Suprapubic skin (tissue), 4 donors: ENCODE results near the gene NUP155. TPM values are rescaled to one million over a fixed set of nuclear protein-coding genes. Genes with fewer than 3 reads are reported as not detected.

Source experiments
- DNase-seq, 2 donors: peaks; one replicate each; pipeline ENCODE4 v3.0.0-alpha.2; 2019; ENCODE audit warnings: low spot score in 2 of 2
- H3K27ac ChIP-seq: fragments of 200-600 bp; sonication (generic); one replicate; pipeline ENCODE4 v1.5.1; 2019
- H3K27me3 ChIP-seq: fragments of 200-600 bp; sonication (generic); one replicate; pipeline ENCODE4 v1.5.1; 2019
- H3K36me3 ChIP-seq: fragments of 200-600 bp; sonication (generic); one replicate; pipeline ENCODE4 v1.5.1; 2019
- H3K4me1 ChIP-seq: fragments of 200-600 bp; sonication (generic); one replicate; pipeline ENCODE4 v1.5.1; 2019
- H3K4me3 ChIP-seq: fragments of 200-600 bp; sonication (generic); one replicate; pipeline ENCODE4 v1.5.1; 2019; ENCODE audit warnings: mild to moderate bottlenecking
- H3K9me3 ChIP-seq: fragments of 200-600 bp; sonication (generic); one replicate; pipeline ENCODE4 v1.5.1; 2019
- CTCF ChIP-seq, 2 donors: fragments of 200-600 bp in 1 of 2; fragments of 450-650 bp in 1 of 2; sonication (generic) in 1 of 2; IDR thresholded peaks; one replicate each; pipeline ENCODE4 v1.5.1; 2016 to 2019; ENCODE audit warnings: antibody characterized with exemption in 2 of 2, mild to moderate bottlenecking in 1 of 2, moderate library complexity in 1 of 2
- EP300 ChIP-seq: sonication (generic); formaldehyde crosslinking; IDR thresholded peaks from one replicate; pipeline ENCODE4 v1.6.1; 2017; ENCODE audit warnings: antibody characterized with exemption
- POLR2A ChIP-seq, 2 donors: fragments of 450-650 bp; IDR thresholded peaks; one replicate each; pipeline ENCODE4 v1.6.1; 2017; ENCODE audit warnings: antibody characterized with exemption in 2 of 2, mild to moderate bottlenecking in 2 of 2, moderate library complexity in 2 of 2
- POLR2AphosphoS5 ChIP-seq, 3 donors: sonication (generic); formaldehyde crosslinking; IDR thresholded peaks; one replicate each; pipeline ENCODE4 v1.6.1; 2017; ENCODE audit warnings: antibody characterized with exemption in 3 of 3
- WGBS: methylation state at CpG from one replicate; pipeline ENCODE4 v1.1.5; 2018; 5-methylcytosine and 5-hydroxymethylcytosine counted together
- total RNA-seq, 4 donors: library from RNA; depleted of rRNA; stranded (reverse); fragments of >200 nt; gene quantifications; one replicate each; pipeline ENCODE4 v1.1.0, GENCODE V29; 2016

Gene NUP155
- total RNA-seq, 4 donors from 2014 or later: 17.2 to 31.9 (median 21.3) TPM

GRCh38 chr5:37249815-37250164, 121.1 kb downstream of the NUP155 start:
- 74% methylated on average over 10 of the region's 10 CpGs for WGBS
- H3K27ac ChIP-seq: peak overlapping the region; percentile 89
- H3K4me3 ChIP-seq: peak overlapping the region; percentile 83
- peaks cover 24% of the 10 kb centered on the region for H3K4me1 ChIP-seq
- no peaks in the 10 kb centered on the region for H3K36me3 ChIP-seq
- H3K9me3 ChIP-seq: no peaks in the 10 kb centered on the region
- DNase-seq: no peak
- H3K27me3 ChIP-seq: no peaks in the 10 kb centered on the region
- TF ChIP-seq POLR2AphosphoS5 (IDR thresholded peaks at IDR 0.05) (no peak), CTCF (IDR thresholded peaks at IDR 0.05) (no peak), POLR2A (IDR thresholded peaks at IDR 0.05) (no peak), EP300 (no peak)

- WGBS: 2% methylated on average over 29 of the region's 88 CpGs
- peaks cover 24% of the 10 kb centered on the region for H3K4me1 ChIP-seq
- no peaks in the 10 kb centered on the region for H3K27me3 ChIP-seq
These were observed 121.7 kb downstream of the NUP155 start, which contains the start of gene CPLANE1 for GRCh38 chr5:37248970-37249814. TSS of gene CPLANE1 (minus strand) at chr5:37249376. CDS start at chr5:37247698, 1,678 bp downstream.

GRCh38 chr5:37248421-37248969, 122.4 kb downstream of the NUP155 start:
- no peak for DNase-seq
- Histone ChIP-seq H3K4me1 (peaks cover 24% of the 10 kb centered on the region), H3K4me3 (peak overlapping the region; percentile 83), H3K27ac (peak overlapping the region; percentile 89), H3K9me3 (no peaks in the 10 kb centered on the region), H3K27me3 (no peaks in the 10 kb centered on the region), H3K36me3 (no peaks in the 10 kb centered on the region)
- WGBS: 9% methylated on average over 19 of the region's 19 CpGs
- TF ChIP-seq CTCF (IDR thresholded peaks at IDR 0.05): no peak
- TF ChIP-seq POLR2AphosphoS5 (IDR thresholded peaks at IDR 0.05): no peak

More at GRCh38 chr5:37248970-37249814, 121.7 kb downstream of the NUP155 start, which contains the start of gene CPLANE1:
- Histone ChIP-seq H3K4me3 (peak within 1 kb of the TSS; percentile 83), H3K27ac (peak within 1 kb of the TSS; percentile 89), H3K9me3 (no peaks in the 10 kb centered on the region), H3K36me3 (no peaks in the 10 kb centered on the region)
- peak in 1 of 3 donors; percentile 22 for TF ChIP-seq POLR2AphosphoS5 (IDR thresholded peaks at IDR 0.05)
- peak in 1 of 2 donors; percentile 87 for TF ChIP-seq POLR2A (IDR thresholded peaks at IDR 0.05)
- no peak for TF ChIP-seq CTCF (IDR thresholded peaks at IDR 0.05)
- peak; percentile 81 to 86 for DNase-seq

- whole genome bisulfite sequencing: 89% methylated on average over 4 of the region's 4 CpGs
- H3K4me3 ChIP-seq: no peak overlapping the region
These were observed 123.4 kb downstream of the NUP155 start for GRCh38 chr5:37247496-37247895.

More at GRCh38 chr5:37247496-37247895, 123.4 kb downstream of the NUP155 start:
- DNase-seq: no peak
- H3K27ac ChIP-seq: no peak overlapping the region
- H3K36me3 ChIP-seq: no peaks in the 10 kb centered on the region
- TF ChIP-seq POLR2A (IDR thresholded peaks at IDR 0.05) (no peak), EP300 (no peak), CTCF (IDR thresholded peaks at IDR 0.05) (no peak), POLR2AphosphoS5 (IDR thresholded peaks at IDR 0.05) (no peak)
- no peaks in the 10 kb centered on the region for H3K27me3 ChIP-seq
- peaks cover 24% of the 10 kb centered on the region for H3K4me1 ChIP-seq
- H3K9me3 ChIP-seq: no peaks in the 10 kb centered on the region
